Activated CD4-positive, alpha-beta memory T cell treated with anti-CD3 and anti-CD28 coated beads for 36 hours (primary cell): ENCODE measurements around the gene NFYA. TPM values are rescaled to one million over a fixed set of nuclear protein-coding genes. Genes with fewer than 3 reads are reported as not detected.

Source experiments
- CTCF ChIA-PET: fragments of 350-600 bp; sonication (Branson Sonifier 250); formaldehyde crosslinking; loops from one replicate; lab custom pipeline; 2021; ENCODE audit warnings: antibody characterized with exemption, inconsistent platforms; lab: Charles Lee
- POLR2A ChIA-PET: fragments of 350-600 bp; sonication (Branson Sonifier 250); formaldehyde crosslinking; loops from one replicate; lab custom pipeline; 2021; ENCODE audit warnings: antibody characterized with exemption; lab: Charles Lee
- DNase-seq: peaks from one replicate; pipeline ENCODE4 v3.0.0-alpha.2; 2020
- H3K27ac Mint-ChIP-seq: one replicate; pipeline ENCODE4 v1.8.0; 2021; ENCODE audit warnings: mixed read lengths
- H3K27me3 Mint-ChIP-seq: one replicate; pipeline ENCODE4 v1.8.0; 2021; ENCODE audit warnings: mixed read lengths
- H3K36me3 Mint-ChIP-seq: one replicate; pipeline ENCODE4 v1.8.0; 2021; ENCODE audit warnings: mixed read lengths
- H3K4me1 Mint-ChIP-seq: one replicate; pipeline ENCODE4 v1.8.0; 2021; ENCODE audit warnings: low read depth, mixed read lengths
- H3K4me3 Mint-ChIP-seq: one replicate; pipeline ENCODE4 v1.8.0; 2021; ENCODE audit warnings: mild to moderate bottlenecking, mixed read lengths
- H3K9me3 Mint-ChIP-seq: one replicate; pipeline ENCODE4 v1.8.0; 2021; ENCODE audit warnings: mixed read lengths
- intact Hi-C: fragments of 100-400 bp; cut with micrococcal nuclease; formaldehyde crosslinking; loops from one replicate; pipeline ENCODE4 v1.15.1; 2023
- total RNA-seq, 2 experiments: library from RNA; stranded (reverse); gene quantifications; one replicate each; pipeline ENCODE4 v1.2.3, GENCODE V29; 2021

NFYA gene
- total RNA-seq, 2 experiments from 2014 or later, result 30.2 to 30.4 TPM

DNA sequence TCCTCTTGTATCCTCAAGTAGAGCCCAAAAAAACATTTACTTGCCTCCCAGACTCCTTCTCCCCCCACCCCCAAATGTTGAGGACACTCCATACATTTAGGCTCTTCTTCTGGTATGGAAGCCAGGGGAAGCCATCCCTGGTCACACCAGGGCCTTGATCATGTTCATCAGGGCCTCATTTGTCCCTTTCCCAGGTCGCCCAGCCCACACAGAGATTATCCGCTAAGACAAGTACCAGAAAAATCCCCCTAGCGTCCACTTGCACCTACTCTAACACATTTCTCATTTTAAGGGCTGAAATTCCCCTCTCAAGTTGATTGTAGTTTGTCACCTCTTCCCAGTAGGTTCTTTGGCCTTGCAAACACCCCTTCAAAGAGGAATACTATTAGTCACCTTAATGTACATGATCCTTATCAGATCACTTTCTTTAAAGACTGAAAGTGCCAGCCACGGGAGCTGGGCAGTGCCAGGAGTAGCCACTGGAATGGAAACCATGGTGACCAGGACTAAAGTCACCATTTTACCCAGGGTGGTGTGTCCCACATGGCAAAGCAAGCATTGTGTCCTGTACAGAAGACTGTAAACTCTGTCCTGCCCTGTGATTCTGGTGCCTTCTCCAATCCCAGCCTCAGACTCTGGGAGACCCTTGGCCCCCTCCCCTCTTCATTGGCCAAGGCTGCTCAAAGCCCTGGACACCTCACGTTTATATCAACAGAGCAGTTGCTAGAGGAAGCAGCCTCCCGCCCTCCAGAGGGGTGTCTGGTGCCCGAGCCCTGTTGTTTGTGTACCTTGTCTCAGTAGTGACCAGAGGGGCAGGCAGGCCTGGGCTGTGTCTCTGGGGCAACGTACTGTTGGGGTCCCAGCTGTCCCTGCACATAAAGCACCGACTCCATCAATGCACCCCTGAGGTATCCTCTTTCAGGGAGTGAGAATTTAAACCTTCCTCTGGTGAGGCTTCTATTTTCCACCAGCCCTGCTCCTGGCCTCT is 24.7 kb upstream of the NFYA start:
- ChIA-PET POLR2A (no interaction called here), CTCF (interaction anchor here (2.0 to 2.8 kb wide), 3 partner anchors 8 to 20 kb away, joined by 5 to 14 read pairs (median 10); partner anchors contain the start of gene UNC5CL)
- no peak for DNase-seq
- no peak overlapping the region for H3K4me3 Mint-ChIP-seq
- H3K27ac Mint-ChIP-seq, result no peak overlapping the region
- no peaks in the 10 kb centered on the region for H3K9me3 Mint-ChIP-seq
- no peaks in the 10 kb centered on the region for H3K27me3 Mint-ChIP-seq
- H3K4me1 Mint-ChIP-seq, result peaks cover 13% of the 10 kb centered on the region
- intact Hi-C loops, result no loop called here
- H3K36me3 Mint-ChIP-seq, result peaks cover 11% of the 10 kb centered on the region

DNA sequence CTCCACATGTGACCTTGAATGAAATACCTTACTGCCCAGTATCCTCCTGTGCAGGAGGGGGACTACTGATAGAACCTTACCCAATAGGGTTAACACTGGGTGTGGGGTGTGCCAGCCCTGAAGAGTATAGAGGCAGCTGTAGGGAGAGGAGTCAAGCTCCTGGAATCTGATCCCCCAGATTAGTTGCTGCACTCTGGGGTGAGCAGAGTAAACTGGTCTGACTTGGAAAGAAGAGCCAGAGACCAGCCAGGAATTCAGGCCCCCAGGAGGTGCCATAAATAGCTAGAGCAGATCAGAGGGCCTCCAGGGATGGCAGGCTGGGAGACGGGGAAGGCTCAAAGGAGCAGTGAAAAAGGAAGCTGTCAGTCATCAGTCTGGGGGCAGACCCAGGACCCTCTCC is 23.3 kb upstream of the NFYA start:
- Mint-ChIP-seq H3K4me1 (peaks cover 13% of the 10 kb centered on the region), H3K36me3 (peaks cover 11% of the 10 kb centered on the region), H3K4me3 (no peak overlapping the region), H3K9me3 (no peaks in the 10 kb centered on the region), H3K27me3 (no peaks in the 10 kb centered on the region), H3K27ac (no peak overlapping the region)
- CTCF ChIA-PET, result interaction anchor here (2.1 to 2.8 kb wide), 3 partner anchors 10 to 21 kb away, joined by 5 to 14 read pairs (median 11); partner anchors contain the start of gene UNC5CL
- intact Hi-C loops, result no loop called here
- POLR2A ChIA-PET, result no interaction called here
- no peak for DNase-seq

DNA sequence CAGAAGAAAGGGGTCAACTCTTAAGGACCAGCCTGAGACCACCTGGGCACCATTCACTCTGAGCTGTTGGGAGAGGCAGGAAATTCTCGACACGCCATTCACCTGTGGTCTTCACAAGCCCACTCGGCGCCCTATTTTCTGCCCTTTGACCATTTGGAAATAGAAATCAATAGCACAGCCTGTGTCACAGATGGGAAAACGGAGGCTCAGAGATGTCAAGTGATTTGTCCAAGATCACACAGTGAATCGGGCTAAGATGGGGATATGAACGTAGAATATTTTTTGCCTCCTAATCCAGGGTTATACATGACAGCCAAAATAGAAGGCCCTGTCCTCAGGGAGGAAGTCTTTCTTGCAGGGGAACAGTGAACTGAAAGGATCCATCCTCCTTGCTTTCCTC is 22.8 kb upstream of the NFYA start:
- H3K9me3 Mint-ChIP-seq, result no peaks in the 10 kb centered on the region
- POLR2A ChIA-PET, result no interaction called here
- DNase-seq, result no peak

DNA sequence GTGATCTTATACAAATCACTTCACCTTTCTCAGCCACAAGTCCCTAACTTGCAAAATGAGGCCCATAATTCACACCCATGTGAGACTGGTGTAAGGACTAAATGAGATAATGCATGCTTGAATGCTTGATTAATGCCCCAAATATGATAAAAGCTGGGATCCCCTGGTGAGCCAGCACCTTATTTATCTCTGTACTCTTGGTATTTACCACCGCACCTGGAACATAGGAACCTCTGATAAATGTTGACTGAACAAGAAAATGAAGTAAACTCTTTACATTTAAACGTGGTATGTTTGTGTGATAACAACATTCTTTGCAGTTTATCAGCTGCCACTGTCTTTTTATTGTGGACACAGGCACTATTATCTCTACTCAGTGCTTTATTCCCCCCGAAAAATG is 22.2 kb upstream of the NFYA start:
- POLR2A ChIA-PET, result no interaction called here
- CTCF ChIA-PET, result interaction anchor here (0.9 to 2.8 kb wide), 3 partner anchors 11 to 22 kb away, joined by 3 to 14 read pairs (median 11); partner anchors contain the start of gene UNC5CL
- Mint-ChIP-seq H3K27me3 (no peaks in the 10 kb centered on the region), H3K9me3 (no peaks in the 10 kb centered on the region), H3K4me1 (peaks cover 13% of the 10 kb centered on the region), H3K27ac (no peak overlapping the region), H3K4me3 (no peak overlapping the region), H3K36me3 (peaks cover 13% of the 10 kb centered on the region)
- intact Hi-C loops, result no loop called here
- no peak for DNase-seq

More for the DNA sequence above, 22.8 kb upstream of the NFYA start:
- no peaks in the 10 kb centered on the region for H3K27me3 Mint-ChIP-seq
- H3K27ac Mint-ChIP-seq, result no peak overlapping the region
- H3K4me1 Mint-ChIP-seq, result peaks cover 13% of the 10 kb centered on the region
- CTCF ChIA-PET, result interaction anchor here (0.9 to 2.8 kb wide), 4 partner anchors 10 to 22 kb away, joined by 3 to 14 read pairs (median 8); partner anchors contain the start of gene UNC5CL
- peaks cover 13% of the 10 kb centered on the region for H3K36me3 Mint-ChIP-seq
- intact Hi-C loops, result no loop called here
- no peak overlapping the region for H3K4me3 Mint-ChIP-seq

DNA sequence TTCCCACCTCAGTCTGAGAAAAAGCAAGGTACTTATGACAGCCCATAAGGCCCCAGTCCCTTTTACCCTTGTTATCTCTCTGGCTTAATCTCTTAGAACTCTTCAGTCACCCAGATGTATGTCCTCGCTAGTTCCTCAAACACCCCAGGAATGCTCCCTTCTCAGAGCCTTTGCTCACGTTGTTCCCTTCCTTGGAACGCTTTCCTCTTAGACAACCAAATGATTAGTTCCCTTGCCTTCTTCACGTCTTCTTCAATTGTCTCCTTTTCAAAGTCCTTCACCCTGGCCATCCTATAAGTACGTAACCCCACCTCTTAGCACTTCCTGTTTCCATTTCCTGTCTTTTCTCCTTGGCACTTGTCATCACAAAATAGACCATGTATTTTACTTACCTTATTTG is 20.9 kb upstream of the NFYA start:
- H3K4me3 Mint-ChIP-seq, result no peak overlapping the region

DNA sequence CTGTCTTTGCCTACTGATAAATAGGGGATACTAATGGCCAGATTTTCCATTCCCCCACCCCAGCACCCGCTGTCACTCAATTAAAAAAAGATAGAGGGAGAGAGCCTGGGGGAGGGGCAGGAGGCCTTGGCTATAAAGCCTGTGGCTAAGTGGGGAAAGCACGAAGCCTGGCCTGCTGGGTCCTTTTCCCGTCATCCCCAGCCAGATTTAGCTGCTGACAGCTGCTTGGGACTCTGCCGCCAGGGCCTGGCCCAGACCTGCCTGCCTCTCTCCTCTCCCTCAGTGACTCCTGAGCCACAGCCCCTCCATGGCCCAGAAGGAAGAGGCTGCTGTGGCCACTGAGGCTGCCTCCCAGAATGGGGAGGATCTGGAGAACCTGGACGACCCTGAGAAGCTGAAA is 19.7 kb upstream of the NFYA start, which contains the start of gene APOBEC2:
TSS of gene APOBEC2 (plus strand) at position 162 of the 400 bp plus-strand sequence. CDS start at position 308, 146 bp downstream.
- H3K27me3 Mint-ChIP-seq, result no peaks in the 10 kb centered on the region
- ChIA-PET POLR2A (no interaction called here), CTCF (interaction anchor here (1.0 to 1.8 kb wide), 2 partner anchors 14 to 25 kb away, joined by 4 to 7 read pairs; partner anchors contain the start of gene UNC5CL)
- H3K9me3 Mint-ChIP-seq, result no peaks in the 10 kb centered on the region
- intact Hi-C loops, result no loop called here
- peaks cover 15% of the 10 kb centered on the region for H3K36me3 Mint-ChIP-seq
- H3K27ac Mint-ChIP-seq, result no peak within 1 kb of the TSS
- H3K4me1 Mint-ChIP-seq, result peaks cover 13% of the 10 kb centered on the region
- no peak within 1 kb of the TSS for H3K4me3 Mint-ChIP-seq
- DNase-seq, result no peak

More for the DNA sequence above, 20.9 kb upstream of the NFYA start:
- Mint-ChIP-seq H3K36me3 (peaks cover 14% of the 10 kb centered on the region), H3K27me3 (no peaks in the 10 kb centered on the region), H3K9me3 (no peaks in the 10 kb centered on the region), H3K4me1 (peaks cover 13% of the 10 kb centered on the region), H3K27ac (no peak overlapping the region)
- POLR2A ChIA-PET, result no interaction called here
- DNase-seq, result no peak
- CTCF ChIA-PET, result interaction anchor here (1.3 to 1.8 kb wide), 2 partner anchors 12 to 24 kb away, joined by 3 to 7 read pairs; partner anchors contain the start of gene UNC5CL
- intact Hi-C loops, result no loop called here

DNA sequence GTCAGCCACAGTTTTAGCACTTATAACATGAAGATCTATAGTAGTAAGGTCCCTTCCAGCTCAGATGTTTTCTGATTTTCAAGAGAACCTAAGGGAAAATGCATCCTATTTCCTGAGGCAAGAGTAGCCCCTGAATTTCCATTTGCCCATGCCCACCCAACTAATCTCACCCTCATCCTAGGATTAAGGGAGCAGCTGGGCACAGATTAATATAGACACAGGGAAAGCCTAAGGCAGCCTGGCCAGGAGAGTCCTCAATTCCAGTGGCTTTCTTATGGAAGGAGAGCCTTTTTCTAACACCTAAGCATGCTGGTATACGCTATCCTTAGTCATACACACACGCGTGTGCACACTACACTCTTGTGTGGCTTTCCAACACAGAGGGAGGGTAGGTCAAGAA is 18.3 kb upstream of the NFYA start:
- no peak for DNase-seq
- Mint-ChIP-seq H3K9me3 (no peaks in the 10 kb centered on the region), H3K4me3 (no peak overlapping the region), H3K27ac (no peak overlapping the region), H3K36me3 (peaks cover 13% of the 10 kb centered on the region), H3K4me1 (peaks cover 13% of the 10 kb centered on the region), H3K27me3 (no peaks in the 10 kb centered on the region)
- intact Hi-C loops, result no loop called here
- ChIA-PET POLR2A (no interaction called here), CTCF (interaction anchor here (1.3 to 4.2 kb wide), 3 partner anchors 17 to 252 kb away, joined by 3 to 24 read pairs (median 4); no protein-coding TSS in a partner anchor)

DNA sequence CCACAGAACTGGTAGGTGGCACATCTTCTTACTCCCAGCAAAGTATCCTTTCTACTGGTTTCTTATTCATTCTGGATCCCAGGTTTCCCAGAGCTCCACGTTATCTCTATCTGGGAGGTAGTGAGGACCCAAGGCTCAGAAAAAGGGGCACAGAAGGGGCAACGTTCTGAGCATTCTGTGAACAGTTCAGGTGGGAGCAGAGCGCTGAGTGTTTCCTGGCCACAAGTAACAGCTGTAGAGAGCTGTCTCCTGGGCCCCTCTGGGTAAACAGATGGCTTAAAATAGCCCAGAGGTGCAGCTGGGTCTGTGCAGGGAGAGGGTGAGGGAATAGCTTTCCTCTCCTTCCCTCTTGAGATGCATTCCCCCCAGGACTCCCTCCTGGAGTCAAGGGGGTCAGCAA is 17.6 kb upstream of the NFYA start:
- Mint-ChIP-seq H3K27me3 (no peaks in the 10 kb centered on the region), H3K9me3 (no peaks in the 10 kb centered on the region), H3K4me1 (peaks cover 13% of the 10 kb centered on the region), H3K27ac (no peak overlapping the region), H3K36me3 (peaks cover 15% of the 10 kb centered on the region), H3K4me3 (no peak overlapping the region)
- POLR2A ChIA-PET, result no interaction called here
- DNase-seq, result no peak
- CTCF ChIA-PET, result interaction anchor here (0.8 to 4.2 kb wide), 4 partner anchors 16 to 251 kb away, joined by 3 to 24 read pairs (median 4); partner anchors contain the start of gene UNC5CL
- intact Hi-C loops, result no loop called here

DNA sequence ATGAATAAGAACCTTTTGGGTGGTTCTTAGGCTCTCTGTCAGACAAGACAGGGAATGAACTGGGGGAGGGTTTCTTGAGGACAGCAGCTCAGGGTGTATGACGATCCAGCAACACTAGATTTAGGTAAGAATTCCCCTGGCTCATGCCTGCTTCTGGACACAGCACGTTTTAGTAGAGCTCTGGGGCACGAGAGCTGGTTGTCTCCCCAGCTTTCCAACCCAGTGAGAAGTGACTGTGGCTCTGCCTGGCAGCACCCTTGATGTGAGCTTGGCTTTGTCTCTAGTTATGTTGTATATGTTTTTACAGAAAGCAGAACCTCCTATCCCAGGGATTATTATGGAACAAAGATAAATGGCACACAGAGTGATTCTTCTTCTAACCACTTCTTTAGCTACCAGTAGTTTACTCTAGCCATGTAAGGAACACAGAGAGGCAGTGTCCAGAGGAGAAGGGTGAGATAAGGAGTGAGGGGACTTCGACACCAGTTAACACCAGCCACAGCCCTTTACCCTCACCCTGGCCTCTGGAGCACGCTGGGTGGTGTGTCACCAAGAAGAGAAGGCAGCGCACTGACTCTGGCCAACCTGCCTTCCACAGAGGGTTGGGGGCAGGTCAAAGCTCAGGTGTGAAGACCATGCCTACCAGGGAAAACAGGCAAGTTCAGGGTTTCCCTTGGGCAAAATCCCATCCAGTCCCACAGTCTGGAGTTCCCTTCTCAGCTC is 15.8 kb upstream of the NFYA start:
- ChIA-PET CTCF (interaction anchor here (1.1 to 4.2 kb wide), 4 partner anchors 11 to 125 kb away, joined by 3 to 24 read pairs (median 5); no protein-coding TSS in a partner anchor), POLR2A (no interaction called here)
- Mint-ChIP-seq H3K27ac (no peak overlapping the region), H3K4me1 (peaks cover 10% of the 10 kb centered on the region), H3K9me3 (no peaks in the 10 kb centered on the region), H3K27me3 (no peaks in the 10 kb centered on the region), H3K4me3 (no peak overlapping the region), H3K36me3 (peaks cover 10% of the 10 kb centered on the region)
- no peak for DNase-seq
- intact Hi-C loops, result no loop called here

DNA sequence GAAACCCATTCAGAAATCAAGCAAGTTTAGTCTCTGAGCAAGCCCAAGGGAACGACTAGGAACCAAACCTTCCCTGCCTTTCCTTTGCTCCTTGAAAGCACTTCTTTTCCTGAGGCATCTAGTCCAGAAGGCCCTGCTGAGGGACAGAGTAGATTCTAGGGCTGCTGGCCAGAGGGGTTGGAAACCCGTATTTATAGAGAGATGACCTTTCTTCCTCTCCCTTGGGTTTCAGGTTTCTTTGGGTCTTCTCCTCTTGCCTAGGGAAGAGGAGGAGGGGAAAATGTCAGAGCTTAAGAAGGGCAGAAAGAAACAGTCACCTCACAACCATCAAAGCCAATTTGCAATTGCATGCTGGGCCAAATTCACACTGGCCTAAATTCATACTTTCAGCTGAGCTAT is 14.0 kb upstream of the NFYA start:
- no peaks in the 10 kb centered on the region for H3K9me3 Mint-ChIP-seq
- no peak overlapping the region for H3K4me3 Mint-ChIP-seq
- POLR2A ChIA-PET, result interaction anchor here (1.1 kb wide), 1 partner anchor 23 kb away, joined by 4 read pairs; no protein-coding TSS in a partner anchor
- no peaks in the 10 kb centered on the region for H3K4me1 Mint-ChIP-seq
- H3K27me3 Mint-ChIP-seq, result no peaks in the 10 kb centered on the region
- intact Hi-C loops, result no loop called here
- peaks cover 13% of the 10 kb centered on the region for H3K36me3 Mint-ChIP-seq
- no peak for DNase-seq
- CTCF ChIA-PET, result interaction anchor here (0.8 to 1.9 kb wide), 3 partner anchors 13 to 365 kb away, joined by 3 to 5 read pairs (median 3); no protein-coding TSS in a partner anchor
- no peak overlapping the region for H3K27ac Mint-ChIP-seq

DNA sequence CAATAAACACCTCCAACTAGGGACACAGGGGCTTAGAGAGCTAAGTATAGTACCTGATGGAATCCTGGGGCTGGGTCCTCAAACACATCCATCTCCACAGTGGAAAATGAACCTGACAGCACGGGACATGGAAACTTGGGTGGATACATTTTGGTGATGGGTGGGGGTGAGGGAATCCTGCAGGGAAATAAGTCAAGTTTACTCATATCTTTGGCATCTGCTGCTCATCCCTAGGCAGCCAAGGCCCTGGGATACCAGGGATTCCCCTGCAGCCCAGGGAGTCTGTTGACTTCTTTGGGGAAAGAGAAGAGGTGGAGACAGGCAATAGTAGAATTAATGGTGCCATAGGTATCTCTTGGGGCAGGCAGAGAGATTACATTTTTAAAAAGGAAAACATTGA is 13.2 kb upstream of the NFYA start:
- H3K27ac Mint-ChIP-seq, result no peak overlapping the region
- ChIA-PET POLR2A (interaction anchor here (1.1 kb wide), 1 partner anchor 24 kb away, joined by 4 read pairs; no protein-coding TSS in a partner anchor), CTCF (interaction anchor here (0.8 to 1.9 kb wide), 3 partner anchors 13 to 365 kb away, joined by 3 to 5 read pairs (median 3); no protein-coding TSS in a partner anchor)
- no peak for DNase-seq
- H3K4me1 Mint-ChIP-seq, result no peaks in the 10 kb centered on the region
- intact Hi-C loops, result no loop called here
- no peak overlapping the region for H3K4me3 Mint-ChIP-seq
- peaks cover 19% of the 10 kb centered on the region for H3K36me3 Mint-ChIP-seq
- H3K27me3 Mint-ChIP-seq, result no peaks in the 10 kb centered on the region
- H3K9me3 Mint-ChIP-seq, result no peaks in the 10 kb centered on the region
